GM12892 (cell line): ENCODE measurements around the gene FBXW9.

Experiments used
- POLR2A ChIP-seq: IDR thresholded peaks from 2 replicates; pipeline ENCODE4 v1.6.1; 2011; ENCODE audit warnings: low read depth, low read length, control low read depth
- POLR2AphosphoS5 ChIP-seq: IDR thresholded peaks from 2 replicates; pipeline ENCODE4 v1.6.1; 2011; ENCODE audit warnings: low read depth, low read length, control low read depth
- TAF1 ChIP-seq: IDR thresholded peaks from 2 replicates; pipeline ENCODE4 v1.6.1; 2011; ENCODE audit warnings: low read depth, mild to moderate bottlenecking, control low read depth, low read length, borderline replicate concordance

GRCh38 chr19:12642506-12642905, 53.9 kb downstream of the FBXW9 start:
- TF ChIP-seq TAF1 (no peak), POLR2A (no peak), POLR2AphosphoS5 (no peak)
